Measurements from ENCODE around the gene AHR.

DNA sequence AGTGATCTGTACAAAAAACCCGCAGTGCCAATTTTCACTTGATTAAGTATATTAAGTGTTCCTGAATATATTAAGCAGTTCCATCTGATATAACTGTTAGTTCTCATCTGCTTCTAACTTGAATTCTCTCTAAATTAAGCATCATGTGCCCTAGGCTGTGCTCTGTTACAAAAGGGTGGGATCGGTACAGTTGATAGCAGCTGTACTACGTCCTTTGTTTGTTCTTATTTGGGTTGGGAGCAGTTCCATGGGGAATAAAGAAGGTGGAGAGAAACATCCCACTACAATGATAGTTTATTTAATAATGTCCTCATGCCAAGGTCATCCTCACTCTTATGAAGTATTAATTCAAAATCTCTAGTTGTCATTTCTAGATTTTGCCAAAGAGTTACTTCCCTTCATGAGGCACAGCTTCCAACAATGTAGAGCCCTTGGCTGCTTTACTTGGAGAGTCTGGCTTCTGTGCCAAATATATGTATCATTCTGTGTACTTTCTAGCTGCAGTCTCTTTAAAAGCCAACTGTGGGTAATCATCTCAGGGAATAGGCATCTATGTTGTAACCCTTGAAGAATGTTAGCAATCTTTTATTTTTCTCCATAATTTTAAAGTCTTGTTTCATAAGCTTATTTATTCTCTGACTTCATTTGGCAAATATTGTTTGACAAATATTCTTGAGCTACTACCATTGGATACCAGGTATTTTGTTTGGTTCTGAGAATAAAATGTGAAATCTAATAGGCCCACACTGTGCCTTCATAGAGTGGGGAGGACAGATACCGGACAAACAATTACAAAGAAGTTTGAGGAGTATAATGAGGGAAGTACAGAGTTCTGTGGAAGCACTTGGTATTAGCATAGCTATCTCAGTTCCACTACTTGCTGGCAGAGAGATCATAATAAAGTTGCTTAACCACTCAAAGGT is 22.4 kb upstream of the AHR start:
- TF ChIP-seq, protein P1, sequence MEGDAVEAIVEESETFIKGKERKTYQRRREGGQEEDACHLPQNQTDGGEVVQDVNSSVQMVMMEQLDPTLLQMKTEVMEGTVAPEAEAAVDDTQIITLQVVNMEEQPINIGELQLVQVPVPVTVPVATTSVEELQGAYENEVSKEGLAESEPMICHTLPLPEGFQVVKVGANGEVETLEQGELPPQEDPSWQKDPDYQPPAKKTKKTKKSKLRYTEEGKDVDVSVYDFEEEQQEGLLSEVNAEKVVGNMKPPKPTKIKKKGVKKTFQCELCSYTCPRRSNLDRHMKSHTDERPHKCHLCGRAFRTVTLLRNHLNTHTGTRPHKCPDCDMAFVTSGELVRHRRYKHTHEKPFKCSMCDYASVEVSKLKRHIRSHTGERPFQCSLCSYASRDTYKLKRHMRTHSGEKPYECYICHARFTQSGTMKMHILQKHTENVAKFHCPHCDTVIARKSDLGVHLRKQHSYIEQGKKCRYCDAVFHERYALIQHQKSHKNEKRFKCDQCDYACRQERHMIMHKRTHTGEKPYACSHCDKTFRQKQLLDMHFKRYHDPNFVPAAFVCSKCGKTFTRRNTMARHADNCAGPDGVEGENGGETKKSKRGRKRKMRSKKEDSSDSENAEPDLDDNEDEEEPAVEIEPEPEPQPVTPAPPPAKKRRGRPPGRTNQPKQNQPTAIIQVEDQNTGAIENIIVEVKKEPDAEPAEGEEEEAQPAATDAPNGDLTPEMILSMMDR (conservative IDR thresholded peaks at IDR 0.05), result no peak
- no peak for TF ChIP-seq EZH2 (IDR thresholded peaks at IDR 0.05; ENCODE audit: low read depth)
